Brain microvascular endothelial cell (primary cell): ENCODE measurements around the gene ZNF587.

ENCODE experiments used
- DNase-seq: peaks from one replicate; pipeline ENCODE4 v3.0.0-alpha.2; 2020
- H3K27ac ChIP-seq: fragments of 250-450 bp; sonication (Bioruptor Pico); 2 replicates; pipeline ENCODE4 v1.5.1; 2020; ENCODE audit warnings: mild to moderate bottlenecking, moderate library complexity
- H3K27me3 ChIP-seq: fragments of 250-450 bp; sonication (Bioruptor Pico); replicated peaks from 2 replicates; pipeline ENCODE4 v1.5.1; 2020; ENCODE audit warnings: mild to moderate bottlenecking
- H3K36me3 ChIP-seq: fragments of 250-450 bp; sonication (Bioruptor Pico); replicated peaks from 2 replicates; pipeline ENCODE4 v1.5.1; 2020; ENCODE audit warnings: mild to moderate bottlenecking
- H3K4me3 ChIP-seq: 2 replicates; pipeline ENCODE4 v1.5.1; 2011; ENCODE audit warnings: low read depth, mild to moderate bottlenecking, control low read depth, low read length, moderate library complexity
- in situ Hi-C: cut with HindIII; loops from 2 replicates; pipeline ENCODE4 v1.10.0; 2017; ENCODE audit warnings: low sequenced_read_pairs, low pct_ligation_motif_present
- TF ChIP-seq, protein P1 (sequence below): IDR thresholded peaks from 2 replicates; pipeline ENCODE4 v1.5.1; 2011; ENCODE audit warnings: low read depth, mild to moderate bottlenecking, moderate library complexity, low read length, control low read depth, inconsistent platforms; ENCODE audit errors: missing control alignments

The ZNF587 gene

DNA sequence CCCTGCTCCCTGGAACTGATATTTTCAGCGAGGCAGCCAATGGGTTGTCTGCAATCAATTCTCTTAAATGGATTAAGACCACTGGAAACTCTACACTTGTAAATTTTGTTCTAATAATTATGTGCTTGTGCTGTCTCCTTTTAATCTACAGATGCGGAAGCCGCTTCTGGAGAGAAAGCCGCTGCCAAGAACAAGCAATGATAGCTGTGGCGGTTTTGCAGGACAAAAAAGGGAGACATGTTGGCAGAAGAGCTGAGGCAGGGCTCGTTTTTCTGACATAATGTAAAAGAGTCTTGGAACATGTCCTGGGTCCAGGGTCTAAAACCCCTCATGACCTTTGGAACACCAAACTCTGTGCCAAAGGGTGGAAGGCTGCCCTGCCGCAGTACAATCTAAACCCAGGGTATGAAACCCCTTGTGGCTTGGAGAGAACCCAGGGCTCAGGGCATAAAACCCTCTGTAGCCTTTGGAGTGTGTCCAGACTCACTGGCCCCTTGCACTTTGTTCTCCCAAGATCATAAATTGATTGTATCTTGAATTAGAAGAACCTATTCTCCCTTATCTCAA, 54.0 kb downstream of the ZNF587 start:
- DNase-seq, result no peak
- H3K36me3 ChIP-seq, result peaks cover 8% of the 10 kb centered on the region
- in situ Hi-C loops, result no loop called here
- H3K27me3 ChIP-seq, result no peaks in the 10 kb centered on the region
- no peak overlapping the region for H3K27ac ChIP-seq
- TF ChIP-seq, protein P1, sequence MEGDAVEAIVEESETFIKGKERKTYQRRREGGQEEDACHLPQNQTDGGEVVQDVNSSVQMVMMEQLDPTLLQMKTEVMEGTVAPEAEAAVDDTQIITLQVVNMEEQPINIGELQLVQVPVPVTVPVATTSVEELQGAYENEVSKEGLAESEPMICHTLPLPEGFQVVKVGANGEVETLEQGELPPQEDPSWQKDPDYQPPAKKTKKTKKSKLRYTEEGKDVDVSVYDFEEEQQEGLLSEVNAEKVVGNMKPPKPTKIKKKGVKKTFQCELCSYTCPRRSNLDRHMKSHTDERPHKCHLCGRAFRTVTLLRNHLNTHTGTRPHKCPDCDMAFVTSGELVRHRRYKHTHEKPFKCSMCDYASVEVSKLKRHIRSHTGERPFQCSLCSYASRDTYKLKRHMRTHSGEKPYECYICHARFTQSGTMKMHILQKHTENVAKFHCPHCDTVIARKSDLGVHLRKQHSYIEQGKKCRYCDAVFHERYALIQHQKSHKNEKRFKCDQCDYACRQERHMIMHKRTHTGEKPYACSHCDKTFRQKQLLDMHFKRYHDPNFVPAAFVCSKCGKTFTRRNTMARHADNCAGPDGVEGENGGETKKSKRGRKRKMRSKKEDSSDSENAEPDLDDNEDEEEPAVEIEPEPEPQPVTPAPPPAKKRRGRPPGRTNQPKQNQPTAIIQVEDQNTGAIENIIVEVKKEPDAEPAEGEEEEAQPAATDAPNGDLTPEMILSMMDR, result no peak
- H3K4me3 ChIP-seq, result no peak overlapping the region

DNA sequence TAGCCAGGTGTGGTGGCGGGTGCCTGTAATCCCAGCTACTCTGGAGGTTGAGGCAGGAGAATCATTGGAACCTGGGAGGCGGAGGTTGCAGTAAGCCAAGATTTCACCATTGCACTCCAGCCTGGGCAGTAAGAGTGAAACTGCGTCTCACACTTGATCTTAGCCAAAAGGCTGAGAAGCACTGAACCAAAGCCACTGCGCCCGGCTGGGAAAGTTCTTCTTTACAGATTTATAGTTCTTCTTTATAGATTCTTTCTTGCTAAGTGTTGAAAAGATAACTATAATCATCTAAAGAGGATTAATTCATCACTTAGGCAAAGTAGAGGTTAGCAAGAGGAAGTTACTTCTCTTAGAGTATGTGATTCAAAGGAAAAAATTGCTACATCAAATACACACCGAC, 55.6 kb downstream of the ZNF587 start:
- TF ChIP-seq, protein P1, result no peak
- in situ Hi-C loops, result no loop called here
- Histone ChIP-seq H3K4me3 (no peak overlapping the region), H3K27me3 (no peaks in the 10 kb centered on the region), H3K36me3 (peaks cover 12% of the 10 kb centered on the region), H3K27ac (no peak overlapping the region)
- DNase-seq, result no peak

DNA sequence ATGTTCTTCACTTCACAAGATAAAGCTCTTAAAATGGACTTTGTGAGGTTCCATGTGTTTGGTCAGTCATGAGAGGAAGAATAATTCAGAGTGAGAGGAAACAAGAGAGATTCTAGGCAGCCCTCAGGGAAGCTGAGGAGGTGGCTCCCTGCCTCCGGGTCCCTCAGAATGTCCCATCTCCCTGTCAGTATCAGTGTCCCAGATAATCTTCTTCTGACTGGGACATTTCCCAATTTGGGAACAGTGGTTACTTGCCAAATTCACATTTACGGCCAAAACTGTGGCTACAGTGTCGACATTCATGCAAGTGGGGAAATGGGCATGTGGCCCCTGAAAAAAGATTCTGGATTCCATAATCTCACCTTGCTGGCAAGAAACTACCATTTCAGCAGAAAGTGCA, 57.7 kb downstream of the ZNF587 start:
- TF ChIP-seq, protein P1, result no peak
- no peaks in the 10 kb centered on the region for H3K27me3 ChIP-seq
- no peak overlapping the region for H3K4me3 ChIP-seq
- H3K27ac ChIP-seq, result no peak overlapping the region
- in situ Hi-C loops, result no loop called here
- no peak for DNase-seq
- peaks cover 25% of the 10 kb centered on the region for H3K36me3 ChIP-seq

DNA sequence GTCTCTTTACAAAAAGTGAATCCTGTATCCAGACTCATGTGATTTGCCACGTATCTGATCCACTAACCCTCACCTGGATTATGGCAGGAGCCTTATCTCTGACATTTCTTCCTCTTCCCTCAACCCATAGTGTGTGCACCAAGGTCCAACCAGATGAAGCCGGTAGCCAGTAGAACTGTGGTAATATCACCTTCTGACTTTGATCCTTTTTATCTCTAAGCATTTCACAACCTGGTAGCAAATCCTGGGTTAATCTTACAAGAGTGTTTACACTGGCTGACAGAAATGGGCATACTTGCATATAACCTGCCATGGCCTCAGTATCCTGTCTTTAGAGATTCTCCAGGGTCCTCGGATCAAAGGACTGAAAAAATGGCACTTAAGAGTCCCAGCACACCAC, 64.9 kb downstream of the ZNF587 start:
- in situ Hi-C loops, result no loop called here
- H3K4me3 ChIP-seq, result no peak overlapping the region

More for the DNA sequence above, 64.9 kb downstream of the ZNF587 start:
- TF ChIP-seq, protein P1, result no peak
- Histone ChIP-seq H3K27me3 (no peaks in the 10 kb centered on the region), H3K36me3 (peaks cover 23% of the 10 kb centered on the region), H3K27ac (no peak overlapping the region)
- DNase-seq, result no peak
